ENCODE measurements around the gene CDK10. TPM values are rescaled to one million over a fixed set of nuclear protein-coding genes. Genes with fewer than 3 reads are reported as not detected.
A peak's percentile ranks its signal among the peaks of the same experiment; 100 is the strongest.

The CDK10 gene
- total RNA-seq, 2 donors from 2014 or later: 22.6 to 28.0 TPM

DNA sequence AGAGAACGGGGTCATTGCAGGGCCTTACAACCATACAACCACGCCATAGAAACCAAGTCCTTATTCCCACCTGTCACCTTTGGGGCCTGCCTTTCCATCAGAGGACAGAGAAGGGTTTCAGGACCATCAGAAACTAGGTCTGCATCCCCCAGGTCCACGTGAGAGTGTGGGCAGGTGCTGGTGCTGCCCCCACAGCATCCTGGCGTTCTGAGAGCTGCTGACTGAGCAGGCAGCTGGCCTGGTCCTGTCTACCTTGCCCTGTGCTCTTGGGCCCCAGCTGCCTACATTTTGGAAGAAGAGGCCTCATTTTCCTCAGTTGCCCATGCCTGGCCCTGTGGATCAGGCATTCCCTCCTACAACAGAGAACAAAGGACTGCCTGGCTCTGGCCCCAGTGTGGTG, 56.5 kb downstream of the CDK10 start:
- intact Hi-C loops (cut with DNase I): no loop called here
- no peak for ATAC-seq
- DNase-seq: no peak

DNA sequence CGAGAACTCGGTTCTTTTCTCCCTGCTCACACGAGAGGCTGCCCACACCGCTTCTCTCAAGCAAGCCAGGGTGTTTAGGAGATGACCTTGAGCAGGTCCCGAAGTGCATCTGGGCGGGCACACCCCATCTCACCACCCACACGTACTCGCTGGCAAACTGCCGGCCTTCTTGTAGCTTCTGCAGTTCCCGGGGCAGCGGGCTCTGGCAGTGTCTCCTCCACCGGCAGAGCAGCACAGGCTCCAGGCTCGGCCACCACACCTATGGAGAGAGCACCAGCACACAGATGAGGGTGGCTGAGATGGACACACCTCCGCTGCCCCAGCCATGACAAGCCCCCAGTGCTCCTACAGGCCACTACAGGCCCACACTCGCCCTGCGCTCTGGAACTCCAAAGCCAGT, 58.3 kb downstream of the CDK10 start:
- intact Hi-C loops (cut with DNase I): no loop called here
- ATAC-seq (peak in 1 of 2 donors; percentile 36), DNase-seq (peak; percentile 56)

Other genes with a start within 250 kb of the CDK10 start
- gene ANKRD11, start 196.1 kb upstream of the CDK10 start, total RNA-seq: 10 to 100 TPM; 74.3 to 86.2 TPM
- gene SPG7, start 178.3 kb upstream of the CDK10 start, total RNA-seq: 10 to 100 TPM; 78.5 to 99.5 TPM
- 1,000 to 10,000 TPM; 1,319 to 1,367 TPM for gene RPL13, start 126.0 kb upstream of the CDK10 start, total RNA-seq
- gene CPNE7, start 110.9 kb upstream of the CDK10 start, total RNA-seq: not detected
- not detected for gene DPEP1, start 73.0 kb upstream of the CDK10 start, total RNA-seq
- gene CHMP1A, start 29.0 kb upstream of the CDK10 start, total RNA-seq: 10 to 100 TPM; 41.7 to 51.9 TPM
- gene SPATA33, start 28.9 kb upstream of the CDK10 start, total RNA-seq: 1 to 10 TPM; 2.4 to 3.6 TPM
- 1 to 10 TPM; 4.5 to 7.1 TPM for gene SPATA2L, start 15.0 kb downstream of the CDK10 start, total RNA-seq
- gene VPS9D1, start 34.2 kb downstream of the CDK10 start, total RNA-seq: 10 to 100 TPM; 11.6 to 12.6 TPM
- gene ZNF276, start 34.8 kb downstream of the CDK10 start, total RNA-seq: 10 to 100 TPM; 11.9 to 18.2 TPM
- gene FANCA, start 130.0 kb downstream of the CDK10 start, total RNA-seq: 1 to 10 TPM; 3.6 to 4.4 TPM
- 1 to 10 TPM; 1.2 to 2.0 TPM for gene SPIRE2, start 141.8 kb downstream of the CDK10 start, total RNA-seq
- 100 to 1,000 TPM in 1 of 2 donors, 10 to 100 TPM in 1; 85.7 to 131 TPM for gene TCF25, start 186.9 kb downstream of the CDK10 start, total RNA-seq
- 1 to 10 TPM; 1.9 to 2.3 TPM for gene MC1R, start 232.2 kb downstream of the CDK10 start, total RNA-seq
- gene TUBB3, start 236.7 kb downstream of the CDK10 start, total RNA-seq: 1 to 10 TPM; 3.9 to 8.8 TPM